GM21825 (cell line): ENCODE results near the gene DTX3.
"Not testable (repeated sequence)": the region's sequence is repeated elsewhere in the genome, so short reads cannot be mapped to it uniquely, and the experiment has no call there.

Experiments used
- ATAC-seq: cut with Tn5 transposase; IDR thresholded peaks from one replicate; pipeline ENCODE4 v1.9.1; 2021; ENCODE audit warnings: mild to moderate bottlenecking, moderate library complexity; ENCODE audit not compliant: unreplicated experiment

Gene DTX3, protein sequence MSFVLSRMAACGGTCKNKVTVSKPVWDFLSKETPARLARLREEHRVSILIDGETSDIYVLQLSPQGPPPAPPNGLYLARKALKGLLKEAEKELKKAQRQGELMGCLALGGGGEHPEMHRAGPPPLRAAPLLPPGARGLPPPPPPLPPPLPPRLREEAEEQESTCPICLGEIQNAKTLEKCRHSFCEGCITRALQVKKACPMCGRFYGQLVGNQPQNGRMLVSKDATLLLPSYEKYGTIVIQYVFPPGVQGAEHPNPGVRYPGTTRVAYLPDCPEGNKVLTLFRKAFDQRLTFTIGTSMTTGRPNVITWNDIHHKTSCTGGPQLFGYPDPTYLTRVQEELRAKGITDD

GRCh38 chr12:57604454-57604991, at the start of gene DTX3:
Gene DTX3, plus strand, starts transcription at chr12:57604824. Its CDS starts 1,694 bp downstream, at chr12:57606518.
- no peak for ATAC-seq

DNA sequence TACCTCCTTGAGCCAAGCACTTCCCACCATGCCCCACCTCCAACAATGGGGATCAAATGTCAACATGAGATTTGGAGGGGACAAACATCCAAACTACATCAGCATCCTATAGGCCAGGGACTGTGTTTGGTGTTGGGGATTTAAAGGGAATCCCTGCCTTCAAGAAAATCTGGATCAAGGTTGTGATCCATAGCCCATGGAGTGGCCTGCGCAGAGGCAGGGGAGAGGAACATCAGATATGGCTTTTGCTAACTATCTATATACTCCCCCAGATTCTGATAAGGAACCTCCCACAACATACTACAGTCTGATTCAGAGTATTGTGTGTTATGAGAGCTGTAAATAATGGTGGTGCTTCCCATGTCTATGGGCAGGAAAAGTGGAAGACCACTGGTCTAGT, 49.7 kb upstream of the DTX3 start:
- ATAC-seq, result no peak

- ATAC-seq, result no peak
These were observed 45.8 kb upstream of the DTX3 start for GRCh38 chr12:57558864-57559263.

GRCh38 chr12:57560516-57560915, 44.1 kb upstream of the DTX3 start:
- ATAC-seq, result no peak

GRCh38 chr12:57561117-57561516, 43.5 kb upstream of the DTX3 start:
- not testable (repeated sequence) for ATAC-seq

DNA sequence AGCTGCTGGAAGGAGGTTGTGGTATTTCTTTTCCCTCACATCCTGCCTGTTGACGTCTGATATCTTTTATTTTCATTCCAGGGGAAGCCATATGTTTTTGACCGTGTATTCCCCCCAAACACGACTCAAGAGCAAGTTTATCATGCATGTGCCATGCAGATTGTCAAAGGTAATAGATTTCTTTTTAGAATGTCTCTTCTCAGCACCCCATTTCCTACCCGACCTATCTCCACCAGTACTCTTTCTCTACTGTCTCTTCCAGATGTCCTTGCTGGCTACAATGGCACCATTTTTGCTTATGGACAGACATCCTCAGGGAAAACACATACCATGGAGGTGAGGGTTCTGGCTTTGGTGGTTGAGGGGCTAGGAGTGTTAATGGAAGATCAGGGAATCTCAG, 41.3 kb upstream of the DTX3 start:
- ATAC-seq, result no peak

- ATAC-seq, result no peak
These were observed 40.4 kb upstream of the DTX3 start for GRCh38 chr12:57564178-57564740.

DNA sequence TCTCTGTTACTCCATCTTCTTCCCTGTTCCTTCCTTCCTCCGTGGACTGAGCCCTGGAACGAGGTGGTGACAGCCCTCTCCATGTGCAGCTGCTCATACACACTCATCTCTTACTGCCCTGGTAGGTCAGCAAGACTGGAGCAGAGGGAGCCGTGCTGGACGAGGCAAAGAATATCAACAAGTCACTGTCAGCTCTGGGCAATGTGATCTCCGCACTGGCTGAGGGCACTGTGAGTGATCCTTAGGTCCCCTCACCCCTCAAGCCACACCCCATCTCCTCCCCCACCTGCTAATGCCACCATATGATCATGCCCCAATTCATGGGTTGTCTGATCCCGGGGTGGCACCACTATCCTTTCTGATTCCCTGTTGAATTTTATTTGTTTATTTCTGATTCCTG, 35.8 kb upstream of the DTX3 start:
- ATAC-seq, result no peak

GRCh38 chr12:57569858-57570257, 34.8 kb upstream of the DTX3 start:
- no peak for ATAC-seq

- ATAC-seq, result not testable (repeated sequence)
These were observed 34.2 kb upstream of the DTX3 start for GRCh38 chr12:57570438-57570837.

DNA sequence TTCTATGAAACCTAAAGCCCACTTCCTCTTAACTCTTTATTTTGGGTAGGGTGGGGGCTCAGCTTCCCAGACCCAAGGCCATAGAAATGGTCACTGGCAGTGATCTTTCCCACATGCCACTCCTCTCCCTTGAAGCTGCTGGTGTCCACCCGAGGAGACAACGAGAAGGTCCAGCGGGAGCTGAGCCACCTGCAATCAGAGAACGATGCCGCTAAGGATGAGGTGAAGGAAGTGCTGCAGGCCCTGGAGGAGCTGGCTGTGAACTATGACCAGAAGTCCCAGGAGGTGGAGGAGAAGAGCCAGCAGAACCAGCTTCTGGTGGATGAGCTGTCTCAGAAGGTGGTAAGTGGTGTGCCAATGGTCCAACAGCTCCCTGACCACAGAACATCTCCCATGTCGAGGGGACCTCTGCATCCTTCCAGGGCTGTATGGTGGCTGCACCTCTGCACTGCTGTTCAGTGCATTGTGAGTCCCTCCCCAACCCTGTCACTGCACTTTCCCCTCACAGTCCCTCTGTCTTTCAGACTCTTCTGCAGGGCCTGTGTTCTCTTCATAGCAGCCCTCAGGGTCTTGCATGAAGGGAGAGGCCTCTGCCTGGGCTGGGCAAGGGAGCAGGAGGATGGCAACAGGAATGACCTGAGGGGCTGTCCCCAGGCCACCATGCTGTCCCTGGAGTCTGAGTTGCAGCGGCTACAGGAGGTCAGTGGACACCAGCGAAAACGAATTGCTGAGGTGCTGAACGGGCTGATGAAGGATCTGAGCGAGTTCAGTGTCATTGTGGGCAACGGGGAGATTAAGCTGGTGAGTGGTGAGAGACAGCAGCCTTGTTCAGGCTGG, 32.5 kb upstream of the DTX3 start:
- ATAC-seq, result no peak

DNA sequence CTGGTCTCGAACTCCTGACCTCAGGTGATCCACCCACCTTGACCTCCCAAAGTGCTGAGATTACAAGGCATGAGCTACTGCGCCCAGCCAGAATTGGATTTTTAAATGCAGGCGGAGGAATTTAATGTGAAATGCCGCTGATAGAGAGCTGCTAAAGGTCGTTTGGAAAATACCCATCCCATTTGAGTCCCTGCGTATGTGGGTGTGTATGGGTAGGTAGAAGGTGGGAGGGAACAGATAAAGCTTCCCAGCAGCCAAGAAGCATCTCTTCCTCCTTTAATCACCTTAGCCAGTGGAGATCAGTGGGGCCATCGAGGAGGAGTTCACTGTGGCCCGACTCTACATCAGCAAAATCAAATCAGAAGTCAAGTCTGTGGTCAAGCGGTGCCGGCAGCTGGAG, 29.8 kb upstream of the DTX3 start:
- ATAC-seq, result no peak

DNA sequence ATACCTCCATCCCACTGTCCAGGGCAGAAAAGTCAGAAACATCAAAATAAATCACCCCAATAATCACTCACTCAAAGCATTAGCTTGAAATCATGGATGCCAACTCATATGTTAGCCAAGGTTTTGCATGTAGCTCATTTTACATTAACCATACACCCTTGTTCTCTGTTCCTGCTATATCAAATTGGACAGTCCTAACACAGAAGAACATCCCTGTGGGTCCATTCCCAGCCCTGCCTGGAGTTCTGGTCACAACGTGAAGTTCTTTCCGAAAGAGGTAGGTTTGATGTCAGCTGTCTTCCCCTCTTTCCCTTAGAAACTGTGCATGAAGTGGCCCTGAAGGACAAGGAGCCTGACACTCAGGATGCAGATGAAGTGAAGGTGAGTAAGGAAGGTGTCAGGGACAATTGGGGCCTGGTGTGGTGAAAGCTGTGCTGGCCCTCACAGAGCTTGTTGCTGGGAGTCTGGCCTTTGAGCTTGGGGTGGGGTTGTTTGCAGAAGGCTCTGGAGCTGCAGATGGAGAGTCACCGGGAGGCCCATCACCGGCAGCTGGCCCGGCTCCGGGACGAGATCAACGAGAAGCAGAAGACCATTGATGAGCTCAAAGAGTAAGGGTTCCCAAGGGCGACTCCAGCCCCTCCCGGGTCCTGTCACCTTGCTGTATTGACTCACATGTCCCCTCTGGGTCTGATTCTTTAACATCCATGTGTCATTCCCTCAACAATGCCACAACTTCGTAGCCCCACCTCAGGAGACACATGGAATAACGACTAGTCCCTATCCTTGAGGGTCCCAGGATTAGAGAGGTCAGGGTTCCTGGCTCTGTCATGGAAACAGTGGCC, 28.6 kb upstream of the DTX3 start:
- no peak for ATAC-seq

DNA sequence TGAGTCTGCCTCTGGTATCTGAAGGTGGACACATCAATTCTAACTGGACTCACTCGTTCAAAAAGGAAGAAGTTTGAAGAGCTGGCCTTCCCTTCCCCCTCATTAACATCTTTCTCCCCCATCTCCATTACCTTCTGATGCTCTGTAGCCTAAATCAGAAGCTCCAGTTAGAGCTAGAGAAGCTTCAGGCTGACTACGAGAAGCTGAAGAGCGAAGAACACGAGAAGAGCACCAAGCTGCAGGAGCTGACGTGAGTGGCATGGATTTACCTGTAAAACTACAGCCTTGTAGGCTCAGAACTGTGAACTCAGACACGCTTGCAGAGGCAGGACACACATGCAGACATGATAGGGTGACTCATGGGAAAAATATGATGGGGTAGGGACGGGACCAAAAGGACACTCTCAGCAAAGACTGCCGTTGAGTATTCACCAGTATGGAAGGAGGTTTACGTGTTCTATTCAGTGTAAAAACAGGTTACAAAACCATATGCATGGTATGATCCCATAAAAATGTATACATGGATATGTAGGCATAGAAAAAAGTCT, 27.9 kb upstream of the DTX3 start:
- ATAC-seq, result no peak

DNA sequence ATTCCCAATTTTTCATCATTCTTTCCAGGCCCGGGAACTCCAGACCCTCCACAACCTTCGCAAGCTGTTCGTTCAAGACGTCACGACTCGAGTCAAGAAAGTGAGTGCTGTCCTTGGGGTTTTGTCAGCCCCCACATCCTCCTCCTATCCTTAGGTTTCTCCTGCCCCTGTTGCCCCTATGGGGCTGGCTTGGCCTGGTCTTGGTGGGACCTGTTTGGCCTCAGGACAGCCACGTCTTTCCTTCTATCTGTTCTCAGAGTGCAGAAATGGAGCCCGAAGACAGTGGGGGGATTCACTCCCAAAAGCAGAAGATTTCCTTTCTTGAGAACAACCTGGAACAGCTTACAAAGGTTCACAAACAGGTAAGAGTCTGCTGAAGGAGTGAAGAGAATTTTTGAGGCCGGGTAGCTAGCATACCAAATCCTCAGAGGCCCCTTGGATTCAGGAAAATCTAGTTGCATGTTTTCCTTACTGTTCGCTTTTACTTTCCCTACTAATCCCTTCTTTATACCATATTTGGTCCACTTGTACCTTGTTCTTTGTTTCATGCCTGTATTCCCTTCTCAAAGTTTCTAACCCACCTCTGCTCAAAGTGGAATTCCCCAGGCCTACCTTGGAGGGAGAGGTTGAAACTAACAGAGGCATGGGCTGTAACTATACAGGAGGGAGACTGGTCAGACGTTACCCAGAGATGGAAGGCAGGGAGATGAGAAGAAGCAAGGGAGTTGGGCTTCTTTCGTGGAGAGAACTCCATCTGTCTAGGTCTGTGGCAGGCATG, 26.5 kb upstream of the DTX3 start:
- ATAC-seq, result no peak

GRCh38 chr12:57579011-57579410, 25.6 kb upstream of the DTX3 start:
- no peak for ATAC-seq

- no peak for ATAC-seq
These were observed 24.8 kb upstream of the DTX3 start for GRCh38 chr12:57579677-57580465.

- no peak for ATAC-seq
These were observed 24.2 kb upstream of the DTX3 start for GRCh38 chr12:57580466-57580795.

DNA sequence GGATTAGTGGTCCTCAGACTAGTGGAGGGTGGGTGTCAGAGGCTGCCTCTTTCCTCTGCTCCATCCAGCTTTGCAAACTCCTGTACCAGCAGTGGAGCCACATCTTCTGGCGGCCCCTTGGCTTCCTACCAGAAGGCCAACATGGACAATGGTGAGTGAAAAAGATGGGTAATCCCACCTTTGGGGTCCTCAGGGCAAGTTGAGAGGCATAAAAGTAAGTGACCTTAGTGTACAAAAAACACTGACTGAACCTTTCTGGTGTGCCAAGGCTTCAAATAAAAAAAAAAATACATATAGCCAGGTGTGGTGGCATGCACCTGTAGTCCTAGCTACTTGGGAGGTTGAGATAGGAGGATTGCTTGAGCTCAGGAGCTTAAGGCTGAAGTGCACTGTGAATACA, 22.8 kb upstream of the DTX3 start:
- no peak for ATAC-seq
